Adrenal gland (tissue), 5 donors: ENCODE data around the gene MIA3.
"Not testable (repeated sequence)": the region's sequence is repeated elsewhere in the genome, so short reads cannot be mapped to it uniquely, and the experiment has no call there.

Experiments used
- CTCF ChIP-seq, 6 experiments: fragments of 450-650 bp in 4 of 6; fragments of 200-600 bp in 2 of 6; sonication (generic) in 1 of 6; IDR thresholded peaks; 1 replicate in 5 of 6; 2 replicates in 1 of 6; pipeline versions ENCODE4 v1.5.1 to v1.8.0; 2016 to 2021; ENCODE audit warnings: antibody characterized with exemption in 6 of 6, mild to moderate bottlenecking in 2 of 6, moderate library complexity in 1 of 6
- POLR2A ChIP-seq, 2 donors: fragments of 450-650 bp; IDR thresholded peaks; one replicate each; pipeline ENCODE4 v1.6.1; 2017; ENCODE audit warnings: antibody characterized with exemption in 2 of 2, mild to moderate bottlenecking in 2 of 2, moderate library complexity in 1 of 2
- donor health status: DM: no; HTN: no; CAD: no.

GRCh38 chr1:222669107-222669506 lies 51.2 kb downstream of the MIA3 start:
- not testable (repeated sequence) for TF ChIP-seq CTCF, POLR2A (IDR thresholded peaks at IDR 0.05)
